ENCODE results near the gene NSMF.

DNA sequence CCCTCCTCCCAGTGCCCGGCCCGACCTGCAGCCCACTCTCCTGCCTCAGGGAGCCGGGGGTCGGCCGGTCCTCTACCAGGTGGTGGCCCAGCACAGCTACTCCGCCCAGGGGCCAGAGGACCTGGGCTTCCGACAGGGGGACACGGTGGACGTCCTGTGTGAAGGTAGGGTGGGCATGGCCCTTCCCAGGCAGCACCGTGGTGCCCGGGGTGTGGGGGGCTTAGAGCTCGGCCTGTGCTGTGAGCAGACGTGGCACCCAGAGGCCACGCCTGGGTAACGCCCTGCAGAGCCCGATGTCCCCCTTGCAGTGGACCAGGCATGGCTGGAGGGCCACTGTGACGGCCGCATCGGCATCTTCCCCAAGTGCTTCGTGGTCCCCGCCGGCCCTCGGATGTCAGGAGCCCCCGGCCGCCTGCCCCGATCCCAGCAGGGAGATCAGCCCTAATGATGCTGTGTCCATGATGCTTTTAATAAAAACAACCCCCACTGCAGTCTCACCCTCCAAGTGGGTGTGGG is 25.2 kb downstream of the NSMF start:
- TF ChIP-seq EZH2 (IDR thresholded peaks at IDR 0.05; ENCODE audit: borderline replicate concordance, low read depth, low read length, severe bottlenecking) (no peak), GATA2 (IDR thresholded peaks at IDR 0.05; ENCODE audit: insufficient read depth, insufficient read length, low read depth, low read length) (no peak)
- TF ChIP-seq, protein P1, sequence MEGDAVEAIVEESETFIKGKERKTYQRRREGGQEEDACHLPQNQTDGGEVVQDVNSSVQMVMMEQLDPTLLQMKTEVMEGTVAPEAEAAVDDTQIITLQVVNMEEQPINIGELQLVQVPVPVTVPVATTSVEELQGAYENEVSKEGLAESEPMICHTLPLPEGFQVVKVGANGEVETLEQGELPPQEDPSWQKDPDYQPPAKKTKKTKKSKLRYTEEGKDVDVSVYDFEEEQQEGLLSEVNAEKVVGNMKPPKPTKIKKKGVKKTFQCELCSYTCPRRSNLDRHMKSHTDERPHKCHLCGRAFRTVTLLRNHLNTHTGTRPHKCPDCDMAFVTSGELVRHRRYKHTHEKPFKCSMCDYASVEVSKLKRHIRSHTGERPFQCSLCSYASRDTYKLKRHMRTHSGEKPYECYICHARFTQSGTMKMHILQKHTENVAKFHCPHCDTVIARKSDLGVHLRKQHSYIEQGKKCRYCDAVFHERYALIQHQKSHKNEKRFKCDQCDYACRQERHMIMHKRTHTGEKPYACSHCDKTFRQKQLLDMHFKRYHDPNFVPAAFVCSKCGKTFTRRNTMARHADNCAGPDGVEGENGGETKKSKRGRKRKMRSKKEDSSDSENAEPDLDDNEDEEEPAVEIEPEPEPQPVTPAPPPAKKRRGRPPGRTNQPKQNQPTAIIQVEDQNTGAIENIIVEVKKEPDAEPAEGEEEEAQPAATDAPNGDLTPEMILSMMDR (IDR thresholded peaks at IDR 0.05; ENCODE audit: extremely low read depth in 1 of 2, insufficient read depth in 1 of 2, low read depth in 1 of 2, low read length in 2 of 2) = no peak
